NCI-H146 treated with DMSO at 0.1 percent for 48 hours (cell line): ENCODE data around the gene YLPM1.
A peak's percentile ranks its signal among the peaks of the same experiment; 100 is the strongest.
"Not testable (repeated sequence)": the region's sequence is repeated elsewhere in the genome, so short reads cannot be mapped to it uniquely, and the experiment has no call there.

Source experiments
- DNase-seq: peaks from one replicate; lab custom pipeline; 2025; ENCODE audit not compliant: unreplicated experiment; lab: John Stamatoyannopoulos, UW

The YLPM1 gene, protein sequence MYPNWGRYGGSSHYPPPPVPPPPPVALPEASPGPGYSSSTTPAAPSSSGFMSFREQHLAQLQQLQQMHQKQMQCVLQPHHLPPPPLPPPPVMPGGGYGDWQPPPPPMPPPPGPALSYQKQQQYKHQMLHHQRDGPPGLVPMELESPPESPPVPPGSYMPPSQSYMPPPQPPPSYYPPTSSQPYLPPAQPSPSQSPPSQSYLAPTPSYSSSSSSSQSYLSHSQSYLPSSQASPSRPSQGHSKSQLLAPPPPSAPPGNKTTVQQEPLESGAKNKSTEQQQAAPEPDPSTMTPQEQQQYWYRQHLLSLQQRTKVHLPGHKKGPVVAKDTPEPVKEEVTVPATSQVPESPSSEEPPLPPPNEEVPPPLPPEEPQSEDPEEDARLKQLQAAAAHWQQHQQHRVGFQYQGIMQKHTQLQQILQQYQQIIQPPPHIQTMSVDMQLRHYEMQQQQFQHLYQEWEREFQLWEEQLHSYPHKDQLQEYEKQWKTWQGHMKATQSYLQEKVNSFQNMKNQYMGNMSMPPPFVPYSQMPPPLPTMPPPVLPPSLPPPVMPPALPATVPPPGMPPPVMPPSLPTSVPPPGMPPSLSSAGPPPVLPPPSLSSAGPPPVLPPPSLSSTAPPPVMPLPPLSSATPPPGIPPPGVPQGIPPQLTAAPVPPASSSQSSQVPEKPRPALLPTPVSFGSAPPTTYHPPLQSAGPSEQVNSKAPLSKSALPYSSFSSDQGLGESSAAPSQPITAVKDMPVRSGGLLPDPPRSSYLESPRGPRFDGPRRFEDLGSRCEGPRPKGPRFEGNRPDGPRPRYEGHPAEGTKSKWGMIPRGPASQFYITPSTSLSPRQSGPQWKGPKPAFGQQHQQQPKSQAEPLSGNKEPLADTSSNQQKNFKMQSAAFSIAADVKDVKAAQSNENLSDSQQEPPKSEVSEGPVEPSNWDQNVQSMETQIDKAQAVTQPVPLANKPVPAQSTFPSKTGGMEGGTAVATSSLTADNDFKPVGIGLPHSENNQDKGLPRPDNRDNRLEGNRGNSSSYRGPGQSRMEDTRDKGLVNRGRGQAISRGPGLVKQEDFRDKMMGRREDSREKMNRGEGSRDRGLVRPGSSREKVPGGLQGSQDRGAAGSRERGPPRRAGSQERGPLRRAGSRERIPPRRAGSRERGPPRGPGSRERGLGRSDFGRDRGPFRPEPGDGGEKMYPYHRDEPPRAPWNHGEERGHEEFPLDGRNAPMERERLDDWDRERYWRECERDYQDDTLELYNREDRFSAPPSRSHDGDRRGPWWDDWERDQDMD (N-terminal part only)

DNA sequence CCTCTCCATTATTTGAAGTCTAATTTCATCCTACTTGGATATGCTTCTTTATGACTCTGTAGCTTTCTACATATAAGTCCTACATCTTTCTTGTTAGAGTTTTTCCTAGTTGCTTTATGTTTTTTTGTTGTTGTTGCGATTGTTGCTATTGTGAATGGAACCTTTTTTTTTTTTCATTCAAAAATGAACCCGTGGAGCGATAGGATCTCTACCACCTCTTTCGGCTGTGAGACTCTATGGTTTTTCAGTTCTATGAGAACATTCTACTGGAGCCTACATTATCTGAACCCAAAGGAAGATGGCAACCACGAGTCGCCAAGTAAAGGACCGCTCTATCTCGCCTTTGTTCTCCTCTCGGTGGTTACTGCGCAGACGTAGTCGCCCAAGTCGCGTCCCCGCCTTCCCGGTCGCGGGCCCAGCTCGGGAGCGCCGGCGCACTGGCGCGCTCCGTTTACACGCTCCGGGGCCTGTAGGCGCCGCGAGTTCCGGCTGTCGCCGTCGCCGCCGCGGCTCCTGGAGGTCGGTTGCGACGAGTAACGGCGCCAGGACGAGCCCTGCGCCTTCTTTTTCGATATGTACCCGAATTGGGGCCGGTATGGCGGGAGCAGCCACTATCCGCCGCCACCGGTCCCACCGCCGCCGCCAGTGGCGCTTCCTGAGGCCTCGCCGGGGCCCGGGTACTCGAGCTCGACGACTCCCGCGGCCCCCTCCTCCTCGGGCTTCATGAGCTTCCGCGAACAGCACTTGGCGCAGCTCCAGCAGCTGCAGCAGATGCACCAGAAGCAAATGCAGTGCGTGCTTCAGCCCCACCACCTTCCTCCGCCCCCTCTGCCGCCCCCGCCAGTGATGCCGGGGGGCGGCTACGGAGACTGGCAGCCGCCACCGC is at the start of gene YLPM1:
TSS of gene YLPM1 (plus strand) at position 400 of the 886 bp plus-strand sequence. CDS start at position 574, 174 bp downstream.
- peak; percentile 93 for DNase-seq

DNA sequence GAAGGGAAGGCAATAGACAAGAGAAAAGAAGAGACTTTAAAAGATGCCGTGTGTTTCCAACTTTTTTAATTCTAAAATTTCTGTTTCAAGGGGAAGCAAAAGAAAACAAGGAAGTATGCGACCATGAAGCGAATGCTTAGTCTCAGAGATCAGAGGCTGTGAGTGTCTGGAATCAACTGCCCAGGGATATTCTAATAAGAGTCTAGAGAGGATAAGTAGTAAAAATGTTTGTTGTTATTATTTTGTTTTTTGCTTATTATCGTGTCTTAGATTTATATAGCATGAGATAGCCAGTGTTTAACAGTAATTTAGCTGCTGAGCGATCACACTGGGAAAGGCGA is 49.8 kb upstream of the YLPM1 start:
- DNase-seq = no peak

DNA sequence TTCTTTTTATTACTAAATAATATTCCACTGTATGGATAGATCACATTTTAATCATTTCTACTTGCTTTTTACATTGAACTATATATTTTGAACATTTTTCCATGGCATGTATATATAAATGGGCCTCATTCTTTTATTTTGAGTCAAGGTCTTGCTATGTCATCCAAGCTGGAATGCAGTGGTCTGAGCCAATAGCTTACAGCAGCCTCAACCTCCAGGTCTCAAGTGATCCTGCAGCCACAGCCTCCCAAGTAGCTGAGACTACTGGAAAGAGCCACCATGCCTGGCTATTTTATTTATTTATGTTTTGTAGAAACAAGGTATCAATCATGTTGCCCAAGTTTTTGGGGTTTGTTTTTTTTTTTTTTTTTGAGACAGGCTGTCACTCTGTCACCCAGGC is 42.6 kb upstream of the YLPM1 start:
- no peak for DNase-seq

DNA sequence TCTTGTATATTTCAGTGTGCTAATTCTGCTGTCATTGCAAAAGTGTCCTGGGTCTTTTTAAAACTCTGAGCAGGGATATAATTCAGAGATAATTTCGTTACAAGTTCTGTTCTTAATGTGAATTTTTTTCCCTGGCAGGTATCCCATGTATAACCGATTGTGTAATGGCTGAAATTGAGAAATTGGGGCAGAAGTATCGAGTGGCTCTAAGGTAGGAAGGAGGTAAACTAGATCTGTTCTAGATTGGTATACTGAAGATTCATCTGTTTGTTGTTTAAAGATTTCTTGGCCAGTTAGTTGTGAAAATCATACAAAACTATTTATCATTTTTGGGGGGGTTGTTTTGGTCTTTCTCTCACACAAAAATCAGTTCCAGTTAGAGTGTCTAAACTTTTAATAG is 40.0 kb upstream of the YLPM1 start:
- DNase-seq = no peak

DNA sequence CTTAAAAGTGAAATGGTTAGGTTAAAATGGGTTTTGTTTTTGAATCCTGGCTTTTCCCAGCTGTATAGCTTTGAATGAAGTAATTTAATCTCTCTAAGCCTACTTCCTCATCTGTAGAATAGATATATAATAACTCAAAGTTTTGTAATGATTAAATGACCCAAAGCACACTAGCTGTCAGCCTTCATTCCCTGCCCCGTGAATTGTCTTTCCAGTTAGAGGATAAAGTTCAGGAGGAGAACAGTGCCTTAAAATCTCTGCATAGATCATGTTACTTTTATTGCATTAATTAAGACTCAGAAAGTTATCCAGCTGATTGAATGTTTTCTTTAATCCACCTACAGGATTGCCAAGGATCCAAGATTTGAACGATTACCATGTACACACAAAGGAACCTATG is 30.7 kb upstream of the YLPM1 start:
- DNase-seq = no peak

DNA sequence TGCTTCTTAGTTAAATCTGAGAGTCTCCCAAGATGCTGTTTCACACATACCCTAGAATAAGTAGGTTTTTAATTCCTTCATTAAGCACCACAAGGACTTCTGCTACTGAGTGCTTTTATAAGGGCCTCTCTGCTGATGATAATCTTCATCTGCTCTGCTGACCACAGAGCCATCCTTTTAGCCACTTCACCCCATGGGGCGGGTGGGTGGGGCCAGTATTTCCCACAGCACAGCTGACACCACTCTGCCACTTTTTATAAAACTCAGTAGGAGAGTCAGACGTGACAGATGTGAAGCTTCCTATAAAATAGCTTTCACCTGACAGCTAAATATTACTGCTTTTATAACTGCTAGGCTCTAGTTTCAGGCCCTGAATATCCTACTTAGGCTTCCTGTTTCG is 29.9 kb upstream of the YLPM1 start:
- DNase-seq = no peak

DNA sequence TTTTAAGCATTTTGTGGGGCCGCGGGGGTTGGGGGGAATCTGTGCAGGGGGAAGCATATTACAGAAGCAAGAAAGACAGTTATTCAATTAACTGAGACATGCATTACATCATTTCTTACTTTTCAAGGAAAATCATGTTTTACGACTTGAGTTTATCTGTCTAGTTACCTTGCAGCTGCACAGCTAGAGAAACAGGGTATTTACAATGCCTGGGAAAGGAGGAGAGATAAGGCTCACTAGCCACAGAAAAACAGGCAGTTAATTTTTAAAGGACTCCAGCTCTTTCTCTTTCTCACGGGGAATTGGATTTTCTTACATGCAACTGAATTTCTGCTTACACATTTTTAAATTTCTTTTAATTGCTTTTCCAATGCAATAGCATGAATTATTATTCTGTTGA is 28.0 kb upstream of the YLPM1 start:
- no peak for DNase-seq

DNA sequence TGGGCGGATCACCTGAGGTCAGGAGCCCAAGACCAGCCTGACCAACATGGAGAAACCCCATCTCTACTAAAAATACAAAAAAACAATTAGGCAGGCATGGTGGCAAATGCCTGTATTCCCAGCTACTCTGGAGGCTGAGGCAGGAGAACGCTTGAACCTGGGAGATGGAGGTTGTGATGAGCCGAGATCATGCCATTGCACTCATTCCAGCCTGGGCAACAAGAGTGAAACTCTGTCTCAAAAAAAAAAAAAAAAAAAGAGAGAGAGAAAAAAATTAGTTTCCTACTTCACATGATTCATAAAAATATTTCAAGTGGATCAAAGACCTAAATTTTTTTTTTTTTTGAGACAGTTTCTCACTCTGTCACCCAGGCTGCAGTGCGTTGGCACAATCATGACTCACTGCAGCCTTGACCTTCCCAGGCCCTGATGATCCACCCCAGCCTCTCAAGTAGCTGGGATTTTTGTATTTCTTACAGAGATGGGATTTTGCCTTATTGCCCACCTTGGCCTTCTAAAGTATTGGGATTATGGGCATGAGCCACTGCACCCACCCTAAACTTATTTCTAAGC is 25.3 kb upstream of the YLPM1 start:
- DNase-seq = no peak

DNA sequence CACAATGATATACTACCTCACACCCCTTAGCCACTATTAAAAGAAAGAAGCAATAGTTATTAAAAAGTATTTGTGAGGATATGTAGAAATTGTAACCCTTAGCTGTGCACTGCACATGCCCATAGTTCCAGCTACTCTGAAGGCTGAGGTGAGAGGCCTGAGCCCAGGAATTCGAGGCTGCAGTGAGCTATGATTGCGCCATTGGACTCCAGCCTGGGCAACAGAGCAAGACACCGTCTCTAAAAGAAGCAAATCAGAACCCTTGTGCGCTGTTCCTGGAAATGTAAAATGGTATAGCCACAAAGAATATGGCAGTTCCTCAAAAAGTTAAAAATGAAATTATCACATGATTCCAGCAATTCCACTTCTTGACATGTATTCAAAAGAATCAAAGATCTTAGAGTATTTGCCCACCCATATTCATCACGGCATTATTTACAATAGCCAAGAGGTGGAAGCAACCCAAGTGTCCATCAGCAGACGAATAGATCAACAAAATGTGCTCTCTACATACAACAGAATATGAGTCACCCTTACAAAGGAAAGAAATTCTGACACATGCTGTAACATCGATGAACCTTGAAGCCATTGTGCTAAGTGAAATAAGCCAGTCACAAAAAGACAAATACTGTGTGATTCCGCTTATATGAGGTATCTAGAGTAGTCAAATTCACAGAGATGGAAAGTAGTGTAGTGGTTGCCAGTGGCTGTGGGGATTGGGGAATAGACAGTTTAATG is 23.7 kb upstream of the YLPM1 start:
- DNase-seq = no peak

DNA sequence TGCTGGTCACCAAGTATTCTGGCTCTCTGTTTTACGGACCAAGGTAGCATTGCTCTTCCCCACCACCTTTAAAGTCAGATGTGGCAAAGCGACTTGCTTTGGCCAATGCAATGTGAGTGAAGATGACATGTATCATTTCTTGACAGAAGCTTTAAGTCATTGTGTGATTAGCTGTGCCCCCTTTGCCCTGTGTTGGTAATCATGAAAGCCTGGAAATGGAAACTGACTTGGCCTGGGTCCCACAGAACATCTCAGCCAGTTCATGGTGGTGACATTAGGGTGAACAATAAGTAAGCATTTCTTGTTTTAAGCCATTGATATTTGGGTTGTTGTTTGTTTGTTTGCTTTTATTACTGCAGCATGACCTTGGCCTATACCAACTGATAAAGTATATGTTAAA is 15.9 kb upstream of the YLPM1 start:
- no peak for DNase-seq

DNA sequence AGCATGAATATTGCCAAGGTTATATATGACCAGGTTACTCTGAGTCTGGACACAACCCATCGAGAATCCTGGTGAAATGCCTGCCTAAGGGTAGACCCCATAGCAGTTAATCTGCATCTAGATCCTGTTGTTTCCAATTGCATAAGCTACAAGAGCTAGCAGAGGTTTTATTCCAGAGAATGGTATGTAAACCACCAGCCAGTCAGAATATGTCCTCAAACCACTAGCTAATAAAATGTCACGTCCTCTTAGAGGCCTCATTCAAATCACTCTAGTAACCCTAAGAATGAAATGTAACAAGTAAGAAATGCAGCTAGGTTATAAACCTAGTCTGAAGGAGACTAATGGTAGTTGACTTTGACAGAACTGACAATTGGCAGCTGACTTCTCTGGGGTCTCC is 9.0 kb upstream of the YLPM1 start:
- no peak for DNase-seq

DNA sequence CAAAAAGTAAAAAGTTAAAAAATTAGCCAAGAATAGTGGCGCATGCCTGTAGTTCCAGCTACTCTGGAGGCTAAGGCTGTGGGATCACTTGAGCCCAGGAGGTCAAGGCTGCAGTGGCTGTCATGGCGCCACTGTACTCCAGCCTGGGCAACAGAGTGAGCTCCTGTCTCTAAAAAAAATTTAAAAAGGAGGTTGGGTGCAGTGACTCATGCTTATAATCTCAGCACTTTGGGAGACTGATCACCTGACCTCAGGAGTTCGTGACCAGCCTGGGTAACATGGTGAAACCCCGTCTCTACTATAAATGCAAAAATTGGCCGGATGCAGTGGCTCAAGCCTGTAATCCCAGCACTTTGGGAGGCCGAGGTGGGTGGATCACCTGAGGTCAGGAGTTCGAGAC is 8.2 kb upstream of the YLPM1 start:
- no peak for DNase-seq

DNA sequence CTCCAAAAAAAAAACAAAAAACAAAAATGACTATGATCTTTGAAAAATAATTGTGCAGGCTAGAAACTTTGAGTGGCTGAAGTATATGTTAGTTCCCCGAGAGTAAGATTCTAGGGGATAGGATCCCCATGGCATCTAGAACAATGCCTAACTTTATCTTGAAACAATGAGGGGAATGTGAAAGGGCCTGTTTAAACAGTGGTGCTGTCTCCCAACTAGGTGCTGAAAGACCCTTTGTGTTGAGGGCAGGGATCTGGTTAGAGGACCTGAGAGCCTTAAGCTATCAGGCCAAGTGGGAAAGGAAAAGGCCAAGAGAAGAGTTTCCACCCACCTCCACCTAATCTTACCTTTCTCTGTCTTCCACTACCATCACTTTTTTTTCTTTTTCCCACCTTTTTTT is 6.8 kb upstream of the YLPM1 start:
- DNase-seq = no peak

DNA sequence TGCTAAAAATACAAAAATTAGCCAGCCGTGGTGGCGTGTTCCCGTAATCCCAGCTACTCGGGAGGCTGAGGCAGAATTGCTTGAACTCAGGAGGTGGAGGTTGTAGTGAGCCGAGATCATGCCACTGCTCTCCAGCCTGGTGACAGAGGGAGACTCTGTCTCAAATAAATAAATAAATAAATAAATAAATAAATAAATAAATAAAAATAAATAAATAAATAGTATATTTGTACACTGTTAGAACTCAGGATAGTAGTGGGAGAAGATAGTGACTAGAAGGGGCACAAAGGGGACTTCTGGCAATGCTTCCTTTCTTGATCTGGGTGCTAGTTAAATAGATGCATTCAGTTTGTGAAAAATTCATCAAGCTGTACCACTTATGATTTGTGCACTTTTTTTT is 4.6 kb upstream of the YLPM1 start:
- not testable (repeated sequence) for DNase-seq

DNA sequence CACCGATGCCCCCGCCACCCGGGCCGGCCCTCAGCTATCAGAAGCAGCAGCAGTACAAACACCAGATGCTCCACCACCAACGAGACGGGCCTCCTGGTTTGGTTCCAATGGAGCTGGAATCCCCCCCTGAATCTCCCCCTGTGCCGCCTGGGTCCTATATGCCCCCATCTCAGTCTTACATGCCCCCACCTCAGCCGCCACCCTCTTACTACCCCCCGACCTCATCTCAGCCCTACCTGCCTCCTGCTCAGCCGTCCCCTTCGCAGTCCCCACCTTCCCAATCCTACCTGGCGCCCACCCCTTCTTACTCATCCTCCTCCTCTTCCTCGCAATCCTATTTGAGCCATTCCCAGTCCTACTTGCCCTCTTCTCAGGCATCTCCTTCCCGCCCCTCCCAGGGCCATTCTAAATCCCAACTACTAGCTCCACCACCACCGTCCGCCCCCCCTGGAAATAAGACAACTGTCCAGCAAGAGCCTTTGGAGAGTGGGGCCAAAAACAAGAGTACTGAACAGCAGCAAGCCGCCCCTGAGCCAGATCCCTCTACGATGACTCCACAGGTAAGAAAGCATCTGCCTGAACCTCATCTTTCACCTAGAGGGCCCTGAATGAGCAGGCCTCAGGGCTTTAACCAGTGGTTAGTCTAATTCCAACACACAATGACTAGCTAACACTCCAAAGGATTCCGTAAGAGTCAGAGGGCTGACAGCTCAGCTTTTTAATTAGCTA is 851 bp downstream of the YLPM1 start:
- no peak for DNase-seq

DNA sequence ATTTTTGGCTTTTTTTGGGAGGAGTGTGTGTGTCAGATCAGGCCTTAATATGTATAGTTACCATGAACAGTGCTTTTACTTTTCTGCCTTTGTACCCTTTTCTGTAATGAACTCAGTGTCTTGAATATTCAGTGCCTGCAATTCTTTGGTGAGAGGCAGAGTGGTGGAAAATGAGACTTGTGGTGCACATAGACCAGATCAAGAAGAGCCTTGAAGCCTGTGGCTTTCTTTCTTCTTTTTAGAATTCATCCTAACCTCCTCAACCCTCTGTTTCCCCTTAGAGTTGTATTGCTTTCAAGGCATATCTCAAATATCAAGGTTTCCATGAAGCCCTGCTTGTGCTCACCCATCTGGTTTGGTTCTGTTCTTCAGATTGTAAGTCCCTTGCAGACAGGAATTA is 2.6 kb downstream of the YLPM1 start:
- no peak for DNase-seq

DNA sequence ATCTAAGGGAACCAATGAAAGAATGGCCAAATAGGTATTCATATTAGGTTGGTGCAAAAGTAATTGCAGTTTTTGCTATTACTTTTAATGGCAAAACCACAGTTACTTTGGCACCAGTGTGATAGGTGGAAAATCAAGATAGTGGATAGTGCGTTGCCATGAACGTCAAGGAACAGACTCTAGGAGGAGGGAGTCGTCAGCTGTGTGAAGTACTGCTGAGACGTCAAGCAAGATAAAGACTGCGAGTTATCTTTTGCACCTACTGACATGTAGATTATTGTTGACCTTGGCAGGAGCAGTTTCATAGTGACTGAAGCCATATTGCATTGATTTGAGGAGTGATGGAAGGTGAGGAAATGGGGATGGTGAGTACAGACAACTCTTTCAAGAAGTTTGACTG is 8.3 kb downstream of the YLPM1 start:
- no peak for DNase-seq

DNA sequence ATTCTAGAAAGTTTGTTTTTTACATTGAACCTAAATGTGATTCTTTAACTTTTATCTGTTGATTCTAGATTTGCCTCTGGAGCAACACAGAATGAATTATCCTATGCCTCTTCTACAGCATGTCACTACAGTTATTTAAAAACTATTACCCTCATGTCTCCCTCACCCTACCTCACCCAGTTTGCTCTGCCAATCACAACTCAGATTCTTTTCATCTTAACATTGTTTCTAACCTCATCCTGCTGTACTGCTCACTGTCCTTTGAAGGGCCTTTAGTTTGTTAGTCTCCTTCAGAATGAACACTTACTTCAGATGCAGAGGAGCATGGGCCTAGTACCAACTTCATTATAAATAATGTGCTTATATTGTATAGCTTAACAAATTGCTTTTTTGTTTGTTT is 21.5 kb downstream of the YLPM1 start:
- no peak for DNase-seq

DNA sequence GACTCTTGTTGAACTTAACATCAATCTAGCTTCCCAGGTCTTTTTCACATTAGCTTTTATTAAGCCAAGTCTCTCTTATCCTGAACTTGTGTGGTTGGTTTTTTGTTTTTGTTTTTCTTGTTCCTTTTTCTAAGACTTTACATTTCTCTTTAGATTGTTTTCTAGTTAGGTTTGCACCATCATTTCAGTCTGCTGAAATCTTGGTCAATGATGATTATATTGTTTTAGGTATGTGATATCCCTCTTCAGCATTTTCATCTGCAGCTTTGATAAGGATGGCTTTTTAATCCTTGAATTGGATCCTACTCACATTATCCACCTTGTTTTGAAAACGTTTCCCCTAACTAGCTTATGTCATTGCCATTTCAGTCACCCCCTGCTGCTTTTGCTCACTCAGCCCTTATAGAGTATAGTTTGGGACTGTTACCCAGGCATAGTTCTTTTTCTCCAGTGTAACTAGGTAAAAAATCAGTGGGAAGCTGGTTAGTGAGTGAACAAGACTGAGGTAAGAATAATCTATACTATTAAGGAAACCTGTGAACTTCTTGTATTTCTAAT is 22.0 kb downstream of the YLPM1 start:
- no peak for DNase-seq
